HepG2 (cell line): Measurements from ENCODE around the gene FFAR1. TPM values are rescaled to one million over a fixed set of nuclear protein-coding genes. Genes with fewer than 3 reads are reported as not detected.

ENCODE experiments used
- SKI ChIP-seq: fragments of 450-650 bp; IDR thresholded peaks from one replicate; pipeline ENCODE4 v1.6.1; 2018; ENCODE audit warnings: mild to moderate bottlenecking; ENCODE audit not compliant: partially characterized antibody
- microRNA-seq: library from miRNA; unstranded; fragments of <30 nt; microRNA quantifications from one replicate; pipeline ENCODE4, GENCODE V29; 2020
- polyA plus RNA-seq, 8 experiments: library from polyadenylated mRNA; depleted of rRNA in 3 of 8; stranded (reverse) in 7 of 8; unstranded in 1 of 8; fragments of >200 nt; fragmentation: Illumina TruSeq in 4 of 8; extraction: Trizol in 4 of 8; gene quantifications; 2 replicates each; pipeline versions ENCODE4 v1.2.1 to v1.2.3, GENCODE V29; 2011 to 2016; ENCODE audit warnings: low read depth in 4 of 8, missing spikeins in 1 of 8, mixed read lengths in 1 of 8; ENCODE audit not compliant: insufficient read depth in 1 of 8
- total RNA-seq, 5 experiments: library from RNA; depleted of rRNA; stranded (reverse); fragments of >200 nt; fragmentation: Illumina TruSeq; extraction: Trizol; gene quantifications; 2 replicates each; pipeline ENCODE4 v1.2.3, GENCODE V29; 2016; ENCODE audit warnings: low read depth in 1 of 5
- TF ChIP-seq, protein P1 (sequence below): sonication (generic); formaldehyde crosslinking; IDR thresholded peaks from one replicate; pipeline ENCODE4 v1.5.1; 2020; ENCODE audit warnings: mild to moderate bottlenecking, missing genetic modification reagents; ENCODE audit errors: not compliant biosample characterization
- TF ChIP-seq, protein P2 (sequence below): sonication (generic); formaldehyde crosslinking; IDR thresholded peaks from 2 replicates; pipeline ENCODE4 v1.4.0; 2020; ENCODE audit warnings: missing genetic modification reagents

Gene FFAR1
- total and polyA plus RNA-seq, 2 of the 13 experiments (the other 11 are each of a cell fraction or from before 2014, with no cell fraction given) = not detected

GRCh38 chr19:35397064-35397463 is 49.4 kb downstream of the FFAR1 start (continued):
- TF ChIP-seq, protein P1, sequence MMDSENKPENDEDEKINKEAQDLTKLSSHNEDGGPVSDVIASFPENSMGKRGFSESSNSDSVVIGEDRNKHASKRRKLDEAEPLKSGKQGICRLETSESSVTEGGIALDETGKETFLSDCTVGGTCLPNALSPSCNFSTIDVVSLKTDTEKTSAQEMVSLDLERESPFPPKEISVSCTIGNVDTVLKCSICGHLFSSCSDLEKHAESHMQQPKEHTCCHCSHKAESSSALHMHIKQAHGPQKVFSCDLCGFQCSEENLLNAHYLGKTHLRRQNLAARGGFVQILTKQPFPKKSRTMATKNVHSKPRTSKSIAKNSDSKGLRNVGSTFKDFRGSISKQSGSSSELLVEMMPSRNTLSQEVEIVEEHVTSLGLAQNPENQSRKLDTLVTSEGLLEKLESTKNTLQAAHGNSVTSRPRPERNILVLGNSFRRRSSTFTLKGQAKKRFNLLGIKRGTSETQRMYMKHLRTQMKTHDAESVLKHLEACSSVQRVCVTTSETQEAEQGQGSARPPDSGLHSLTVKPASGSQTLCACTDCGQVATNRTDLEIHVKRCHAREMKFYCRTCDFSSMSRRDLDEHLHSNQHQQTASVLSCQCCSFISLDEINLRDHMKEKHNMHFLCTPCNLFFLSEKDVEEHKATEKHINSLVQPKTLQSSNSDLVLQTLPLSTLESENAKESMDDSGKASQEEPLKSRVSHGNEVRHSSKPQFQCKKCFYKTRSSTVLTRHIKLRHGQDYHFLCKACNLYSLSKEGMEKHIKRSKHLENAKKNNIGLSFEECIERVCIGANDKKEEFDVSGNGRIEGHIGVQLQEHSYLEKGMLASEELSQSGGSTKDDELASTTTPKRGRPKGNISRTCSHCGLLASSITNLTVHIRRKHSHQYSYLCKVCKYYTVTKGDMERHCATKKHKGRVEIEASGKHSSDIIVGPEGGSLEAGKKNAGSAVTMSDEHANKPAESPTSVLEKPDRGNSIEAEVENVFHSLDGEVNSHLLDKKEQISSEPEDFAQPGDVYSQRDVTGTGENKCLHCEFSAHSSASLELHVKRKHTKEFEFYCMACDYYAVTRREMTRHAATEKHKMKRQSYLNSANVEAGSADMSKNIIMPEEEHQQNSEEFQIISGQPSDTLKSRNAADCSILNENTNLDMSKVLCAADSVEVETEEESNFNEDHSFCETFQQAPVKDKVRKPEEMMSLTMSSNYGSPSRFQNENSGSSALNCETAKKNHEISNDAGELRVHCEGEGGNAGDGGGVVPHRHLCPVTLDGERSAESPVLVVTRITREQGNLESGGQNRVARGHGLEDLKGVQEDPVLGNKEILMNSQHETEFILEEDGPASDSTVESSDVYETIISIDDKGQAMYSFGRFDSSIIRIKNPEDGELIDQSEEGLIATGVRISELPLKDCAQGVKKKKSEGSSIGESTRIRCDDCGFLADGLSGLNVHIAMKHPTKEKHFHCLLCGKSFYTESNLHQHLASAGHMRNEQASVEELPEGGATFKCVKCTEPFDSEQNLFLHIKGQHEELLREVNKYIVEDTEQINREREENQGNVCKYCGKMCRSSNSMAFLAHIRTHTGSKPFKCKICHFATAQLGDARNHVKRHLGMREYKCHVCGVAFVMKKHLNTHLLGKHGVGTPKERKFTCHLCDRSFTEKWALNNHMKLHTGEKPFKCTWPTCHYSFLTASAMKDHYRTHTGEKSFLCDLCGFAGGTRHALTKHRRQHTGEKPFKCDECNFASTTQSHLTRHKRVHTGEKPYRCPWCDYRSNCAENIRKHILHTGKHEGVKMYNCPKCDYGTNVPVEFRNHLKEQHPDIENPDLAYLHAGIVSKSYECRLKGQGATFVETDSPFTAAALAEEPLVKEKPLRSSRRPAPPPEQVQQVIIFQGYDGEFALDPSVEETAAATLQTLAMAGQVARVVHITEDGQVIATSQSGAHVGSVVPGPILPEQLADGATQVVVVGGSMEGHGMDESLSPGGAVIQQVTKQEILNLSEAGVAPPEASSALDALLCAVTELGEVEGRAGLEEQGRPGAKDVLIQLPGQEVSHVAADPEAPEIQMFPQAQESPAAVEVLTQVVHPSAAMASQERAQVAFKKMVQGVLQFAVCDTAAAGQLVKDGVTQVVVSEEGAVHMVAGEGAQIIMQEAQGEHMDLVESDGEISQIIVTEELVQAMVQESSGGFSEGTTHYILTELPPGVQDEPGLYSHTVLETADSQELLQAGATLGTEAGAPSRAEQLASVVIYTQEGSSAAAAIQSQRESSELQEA (CRISPR knock-in tag) = no peak
- TF ChIP-seq SKI = no peak
- TF ChIP-seq, protein P2, sequence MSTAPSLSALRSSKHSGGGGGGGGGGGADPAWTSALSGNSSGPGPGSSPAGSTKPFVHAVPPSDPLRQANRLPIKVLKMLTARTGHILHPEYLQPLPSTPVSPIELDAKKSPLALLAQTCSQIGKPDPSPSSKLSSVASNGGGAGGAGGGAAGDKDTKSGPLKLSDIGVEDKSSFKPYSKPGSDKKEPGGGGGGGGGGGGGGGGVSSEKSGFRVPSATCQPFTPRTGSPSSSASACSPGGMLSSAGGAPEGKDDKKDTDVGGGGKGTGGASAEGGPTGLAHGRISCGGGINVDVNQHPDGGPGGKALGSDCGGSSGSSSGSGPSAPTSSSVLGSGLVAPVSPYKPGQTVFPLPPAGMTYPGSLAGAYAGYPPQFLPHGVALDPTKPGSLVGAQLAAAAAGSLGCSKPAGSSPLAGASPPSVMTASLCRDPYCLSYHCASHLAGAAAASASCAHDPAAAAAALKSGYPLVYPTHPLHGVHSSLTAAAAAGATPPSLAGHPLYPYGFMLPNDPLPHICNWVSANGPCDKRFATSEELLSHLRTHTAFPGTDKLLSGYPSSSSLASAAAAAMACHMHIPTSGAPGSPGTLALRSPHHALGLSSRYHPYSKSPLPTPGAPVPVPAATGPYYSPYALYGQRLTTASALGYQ = no peak

Small RNA genes lying within 50 kb of the gene (microRNA-seq; reads per million reads assigned to microRNA genes)
- gene MIR5196 = not detected

Other genes with a start within 250 kb of the FFAR1 start
- gene FXYD3, start 232.1 kb upstream of the FFAR1 start, total RNA-seq (2016; rRNA removed; fragmentation: Illumina TruSeq; extraction: Trizol) = not detected in 2 replicates
- gene FXYD3, start 232.1 kb upstream of the FFAR1 start, polyA plus RNA-seq (2011; rRNA removed) = 4.9 and 5.5 TPM in 2 replicates
- not detected in 2 replicates for gene LGI4, start 212.8 kb upstream of the FFAR1 start, total RNA-seq (2016; rRNA removed; fragmentation: Illumina TruSeq; extraction: Trizol)
- gene LGI4, start 212.8 kb upstream of the FFAR1 start, polyA plus RNA-seq (2011; rRNA removed) = 2.8 and 4.2 TPM in 2 replicates
- not detected in 2 replicates for gene FXYD1, start 209.1 kb upstream of the FFAR1 start, total RNA-seq (2016; rRNA removed; fragmentation: Illumina TruSeq; extraction: Trizol)
- 27.0 and 31.2 TPM in 2 replicates for gene FXYD1, start 209.1 kb upstream of the FFAR1 start, polyA plus RNA-seq (2011; rRNA removed)
- gene FXYD7, start 204.6 kb upstream of the FFAR1 start, total RNA-seq (2016; rRNA removed; fragmentation: Illumina TruSeq; extraction: Trizol) = not detected in 2 replicates
- 0.17 and 0.55 TPM in 2 replicates for gene FXYD7, start 204.6 kb upstream of the FFAR1 start, polyA plus RNA-seq (2011; rRNA removed)
- gene FXYD5, start 193.2 kb upstream of the FFAR1 start, total RNA-seq (2016; rRNA removed; fragmentation: Illumina TruSeq; extraction: Trizol) = not detected in 2 replicates
- gene FXYD5, start 193.2 kb upstream of the FFAR1 start, polyA plus RNA-seq (2011; rRNA removed) = 0.65 and 0.91 TPM in 2 replicates
- not detected in 2 replicates for gene FAM187B, start 119.2 kb upstream of the FFAR1 start, total RNA-seq (2016; rRNA removed; fragmentation: Illumina TruSeq; extraction: Trizol)
- not detected in 2 replicates for gene FAM187B, start 119.2 kb upstream of the FFAR1 start, polyA plus RNA-seq (2011; rRNA removed)
- 14.2 and 29.2 TPM in 2 replicates for gene LSR, start 98.9 kb upstream of the FFAR1 start, total RNA-seq (2016; rRNA removed; fragmentation: Illumina TruSeq; extraction: Trizol)
- gene LSR, start 98.9 kb upstream of the FFAR1 start, polyA plus RNA-seq (2011; rRNA removed) = 79.2 and 111 TPM in 2 replicates
- gene USF2, start 78.9 kb upstream of the FFAR1 start, total RNA-seq (2016; rRNA removed; fragmentation: Illumina TruSeq; extraction: Trizol) = 44.8 and 54.9 TPM in 2 replicates
- 94.9 and 106 TPM in 2 replicates for gene USF2, start 78.9 kb upstream of the FFAR1 start, polyA plus RNA-seq (2011; rRNA removed)
- 25.7 and 47.6 TPM in 2 replicates for gene HAMP, start 65.4 kb upstream of the FFAR1 start, total RNA-seq (2016; rRNA removed; fragmentation: Illumina TruSeq; extraction: Trizol)
- gene HAMP, start 65.4 kb upstream of the FFAR1 start, polyA plus RNA-seq (2011; rRNA removed) = 36.1 and 73.0 TPM in 2 replicates
- 0.80 and 1.3 TPM in 2 replicates for gene MAG, start 55.7 kb upstream of the FFAR1 start, total RNA-seq (2016; rRNA removed; fragmentation: Illumina TruSeq; extraction: Trizol)
- 0.17 and 0.20 TPM in 2 replicates for gene MAG, start 55.7 kb upstream of the FFAR1 start, polyA plus RNA-seq (2011; rRNA removed)
- 0.49 and 0.71 TPM in 2 replicates for gene CD22, start 18.7 kb upstream of the FFAR1 start, total RNA-seq (2016; rRNA removed; fragmentation: Illumina TruSeq; extraction: Trizol)
- gene CD22, start 18.7 kb upstream of the FFAR1 start, polyA plus RNA-seq (2011; rRNA removed) = 0.98 and 1.7 TPM in 2 replicates
- gene FFAR3, start 10.6 kb downstream of the FFAR1 start, total RNA-seq (2016; rRNA removed; fragmentation: Illumina TruSeq; extraction: Trizol) = not detected in 2 replicates
- not detected in 2 replicates for gene FFAR3, start 10.6 kb downstream of the FFAR1 start, polyA plus RNA-seq (2011; rRNA removed)
- gene GPR42, start 23.2 kb downstream of the FFAR1 start, total RNA-seq (2016; rRNA removed; fragmentation: Illumina TruSeq; extraction: Trizol) = not detected in 2 replicates
- gene GPR42, start 23.2 kb downstream of the FFAR1 start, polyA plus RNA-seq (2011; rRNA removed) = not detected in 2 replicates
- gene FFAR2, start 100.4 kb downstream of the FFAR1 start, total RNA-seq (2016; rRNA removed; fragmentation: Illumina TruSeq; extraction: Trizol) = not detected in 2 replicates
- 0.12 and 0.30 TPM in 2 replicates for gene FFAR2, start 100.4 kb downstream of the FFAR1 start, polyA plus RNA-seq (2011; rRNA removed)
- gene KRTDAP, start 142.6 kb downstream of the FFAR1 start, total RNA-seq (2016; rRNA removed; fragmentation: Illumina TruSeq; extraction: Trizol) = 0.86 TPM in 1 of 2 replicates, not detected in the other
- 0.67 and 1.5 TPM in 2 replicates for gene KRTDAP, start 142.6 kb downstream of the FFAR1 start, polyA plus RNA-seq (2011; rRNA removed)
- gene DMKN, start 165.7 kb downstream of the FFAR1 start, total RNA-seq (2016; rRNA removed; fragmentation: Illumina TruSeq; extraction: Trizol) = 57.0 and 57.1 TPM in 2 replicates
- gene DMKN, start 165.7 kb downstream of the FFAR1 start, polyA plus RNA-seq (2011; rRNA removed) = 50.8 and 71.8 TPM in 2 replicates
- not detected in 2 replicates for gene SBSN, start 180.4 kb downstream of the FFAR1 start, total RNA-seq (2016; rRNA removed; fragmentation: Illumina TruSeq; extraction: Trizol)
- gene SBSN, start 180.4 kb downstream of the FFAR1 start, polyA plus RNA-seq (2011; rRNA removed) = not detected in 2 replicates
- gene GAPDHS, start 185.6 kb downstream of the FFAR1 start, total RNA-seq (2016; rRNA removed; fragmentation: Illumina TruSeq; extraction: Trizol) = not detected in 2 replicates
- gene GAPDHS, start 185.6 kb downstream of the FFAR1 start, polyA plus RNA-seq (2011; rRNA removed) = 0.09 TPM in 1 of 2 replicates, not detected in the other
- gene TMEM147, start 197.7 kb downstream of the FFAR1 start, total RNA-seq (2016; rRNA removed; fragmentation: Illumina TruSeq; extraction: Trizol) = 85.8 and 141 TPM in 2 replicates
- 176 and 188 TPM in 2 replicates for gene TMEM147, start 197.7 kb downstream of the FFAR1 start, polyA plus RNA-seq (2011; rRNA removed)
- gene ATP4A, start 215.8 kb downstream of the FFAR1 start, total RNA-seq (2016; rRNA removed; fragmentation: Illumina TruSeq; extraction: Trizol) = 0.11 TPM in 1 of 2 replicates, not detected in the other
- gene ATP4A, start 215.8 kb downstream of the FFAR1 start, polyA plus RNA-seq (2011; rRNA removed) = 0.08 and 0.09 TPM in 2 replicates
- gene PMIS2, start 238.3 kb downstream of the FFAR1 start, total RNA-seq (2016; rRNA removed; fragmentation: Illumina TruSeq; extraction: Trizol) = not detected in 2 replicates
- not detected in 2 replicates for gene PMIS2, start 238.3 kb downstream of the FFAR1 start, polyA plus RNA-seq (2011; rRNA removed)